ENCODE data around the gene ATF7IP2.
"Not testable (repeated sequence)": the region's sequence is repeated elsewhere in the genome, so short reads cannot be mapped to it uniquely, and the experiment has no call there.

DNA sequence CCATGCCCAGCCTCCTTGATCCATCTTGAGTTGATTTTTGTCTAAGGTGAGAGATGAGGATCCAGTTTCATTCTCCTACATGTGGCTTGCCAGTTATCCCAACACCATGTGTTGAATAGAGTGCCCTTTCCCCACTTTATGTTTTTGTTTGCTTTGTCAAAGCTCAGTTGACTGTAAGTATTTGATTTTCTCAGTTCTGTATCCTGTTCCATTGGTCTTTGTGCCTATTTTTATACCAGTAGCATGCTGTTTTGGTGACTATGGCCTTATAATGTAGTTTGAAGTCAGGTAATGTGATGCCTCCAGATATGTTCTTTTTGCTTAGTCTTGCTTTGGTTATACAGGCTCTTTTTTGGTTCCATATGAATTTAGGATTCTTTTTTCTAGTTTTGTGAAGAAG, 23.9 kb downstream of the ATF7IP2 start:
- TF ChIP-seq CTCF (conservative IDR thresholded peaks at IDR 0.05); EZH2 (IDR thresholded peaks at IDR 0.05; ENCODE audit: low read depth): not testable (repeated sequence)

Measured in PC-9 (cell line).